OCI-LY1 (cell line): ENCODE measurements around the gene EML5.

Source experiments
- H2AFZ ChIP-seq: fragments of 200-600 bp; sonication (generic), shearing (Covaris generic); 2 replicates; pipeline ENCODE4 v1.6.0; 2014; ENCODE audit warnings: antibody characterized with exemption, mild to moderate bottlenecking, low read length
- H3F3A ChIP-seq: fragments of 200-600 bp; sonication (generic), shearing (Covaris generic); 2 replicates; pipeline ENCODE4 v1.6.0; 2014; ENCODE audit warnings: mild to moderate bottlenecking, antibody characterized with exemption, low read length, moderate library complexity; ENCODE audit not compliant: insufficient read depth
- H3K27ac ChIP-seq: fragments of 200-600 bp; sonication (generic); 2 replicates; pipeline ENCODE4 v1.5.1; 2014; ENCODE audit warnings: low read length, mixed run types, mild to moderate bottlenecking, low read depth; ENCODE audit not compliant: poor library complexity, severe bottlenecking
- H3K27me3 ChIP-seq: fragments of 200-600 bp; sonication (generic); 2 replicates; pipeline ENCODE4 v1.6.0; 2014; ENCODE audit warnings: antibody characterized with exemption, mild to moderate bottlenecking, low read length, moderate library complexity; ENCODE audit not compliant: insufficient read depth
- H3K36me3 ChIP-seq: fragments of 200-600 bp; sonication (generic); 2 replicates; pipeline ENCODE4 v1.6.1; 2014; ENCODE audit warnings: mild to moderate bottlenecking, antibody characterized with exemption, low read length, moderate library complexity, mixed read lengths; ENCODE audit not compliant: insufficient read depth
- H3K4me1 ChIP-seq: fragments of 200-600 bp; sonication (generic); 2 replicates; pipeline ENCODE4 v1.5.1; 2014; ENCODE audit warnings: mild to moderate bottlenecking, low read length, moderate library complexity; ENCODE audit not compliant: insufficient read depth, severe bottlenecking
- H3K4me2 ChIP-seq: fragments of 200-600 bp; sonication (generic), shearing (Covaris generic); 2 replicates; pipeline ENCODE4 v1.6.1; 2014; ENCODE audit warnings: low read length
- H3K4me3 ChIP-seq: fragments of 200-600 bp; sonication (generic); 2 replicates; pipeline ENCODE4 v1.5.1; 2014; ENCODE audit warnings: low read length, low read depth, mild to moderate bottlenecking, mixed read lengths; ENCODE audit not compliant: poor library complexity, severe bottlenecking
- H3K79me2 ChIP-seq: fragments of 200-600 bp; shearing (Covaris generic); 2 replicates; pipeline ENCODE4 v1.6.1; 2016; ENCODE audit warnings: mixed run types, low read length, mixed read lengths; ENCODE audit not compliant: insufficient read depth
- H3K9ac ChIP-seq: fragments of 200-600 bp; sonication (generic), shearing (Covaris generic); 2 replicates; pipeline ENCODE4 v1.6.1; 2014; ENCODE audit warnings: mild to moderate bottlenecking, low read length, mixed read lengths
- H3K9me2 ChIP-seq: fragments of 200-600 bp; sonication (generic), shearing (Covaris generic); 2 replicates; pipeline ENCODE4 v1.6.1; 2014; ENCODE audit warnings: low read depth, mild to moderate bottlenecking, low read length, mixed read lengths
- H3K9me3 ChIP-seq: fragments of 200-600 bp; shearing (Covaris generic); 2 replicates; pipeline ENCODE4 v1.6.1; 2014; ENCODE audit warnings: low read length, mixed read lengths
- H4K20me1 ChIP-seq: fragments of 200-600 bp; sonication (generic), shearing (Covaris generic); 2 replicates; pipeline ENCODE4 v1.6.0; 2016; ENCODE audit warnings: mild to moderate bottlenecking, low read length; ENCODE audit not compliant: insufficient read depth
- CTCF ChIP-seq: fragments of 200-600 bp; sonication (generic), shearing (Covaris generic); IDR thresholded peaks from 2 replicates; pipeline ENCODE4 v1.5.1; 2017; ENCODE audit warnings: mild to moderate bottlenecking, antibody characterized with exemption, low read length, moderate library complexity, mixed read lengths
- EZH2 ChIP-seq: fragments of 200-600 bp; sonication (generic), shearing (Covaris generic); IDR thresholded peaks from 2 replicates; pipeline ENCODE4 v1.8.0; 2017; ENCODE audit warnings: borderline replicate concordance, mixed run types, mild to moderate bottlenecking, antibody characterized with exemption, low read length, moderate library complexity, mixed read lengths

Gene EML5

GRCh38 chr14:88562532-88562830 is 230.3 kb downstream of the EML5 start:
- no peaks in the 10 kb centered on the region for H3K9me2 ChIP-seq
- H3F3A ChIP-seq, result no peaks in the 10 kb centered on the region
- no peak overlapping the region for H3K27ac ChIP-seq
- TF ChIP-seq EZH2 (no peak), CTCF (no peak)
- peaks cover 9% of the 10 kb centered on the region for H3K36me3 ChIP-seq
- H3K27me3 ChIP-seq, result no peaks in the 10 kb centered on the region
- H3K79me2 ChIP-seq, result 0 out of 2 replicates have a peak, but pooled peaks cover 3% of the 10 kb centered on the region
- peak overlapping the region; percentile 90 for H2AFZ ChIP-seq
- H3K4me3 ChIP-seq, result peak overlapping the region; percentile 89
- peaks cover 20% of the 10 kb centered on the region for H3K4me1 ChIP-seq
- H3K9ac ChIP-seq, result peak overlapping the region; percentile 85
- H3K9me3 ChIP-seq, result no peaks in the 10 kb centered on the region
- H4K20me1 ChIP-seq, result no peaks in the 10 kb centered on the region
- peak overlapping the region; percentile 75 for H3K4me2 ChIP-seq
